IPS-15b (cell line): ENCODE measurements around the gene TBC1D2B.

Experiments
- H3K27me3 ChIP-seq: one replicate; pipeline ENCODE4 v1.6.1; 2013; ENCODE audit warnings: low read length; ENCODE audit not compliant: control insufficient read depth, insufficient read depth
- H3K36me3 ChIP-seq: one replicate; pipeline ENCODE4 v1.6.1; 2013; ENCODE audit warnings: low read length; ENCODE audit not compliant: control insufficient read depth, insufficient read depth
- H3K4me1 ChIP-seq: one replicate; pipeline ENCODE4 v1.6.1; 2013; ENCODE audit warnings: mild to moderate bottlenecking, low read length; ENCODE audit not compliant: control insufficient read depth, insufficient read depth
- H3K4me3 ChIP-seq: one replicate; pipeline ENCODE4 v1.5.1; 2013; ENCODE audit warnings: low read depth, low read length
- H3K9ac ChIP-seq: one replicate; pipeline ENCODE4 v1.6.1; 2013; ENCODE audit warnings: low read depth, mild to moderate bottlenecking, low read length
- H3K9me3 ChIP-seq: one replicate; pipeline ENCODE4 v1.6.1; 2013; ENCODE audit warnings: mild to moderate bottlenecking, low read length; ENCODE audit not compliant: control insufficient read depth, insufficient read depth

The TBC1D2B gene

DNA sequence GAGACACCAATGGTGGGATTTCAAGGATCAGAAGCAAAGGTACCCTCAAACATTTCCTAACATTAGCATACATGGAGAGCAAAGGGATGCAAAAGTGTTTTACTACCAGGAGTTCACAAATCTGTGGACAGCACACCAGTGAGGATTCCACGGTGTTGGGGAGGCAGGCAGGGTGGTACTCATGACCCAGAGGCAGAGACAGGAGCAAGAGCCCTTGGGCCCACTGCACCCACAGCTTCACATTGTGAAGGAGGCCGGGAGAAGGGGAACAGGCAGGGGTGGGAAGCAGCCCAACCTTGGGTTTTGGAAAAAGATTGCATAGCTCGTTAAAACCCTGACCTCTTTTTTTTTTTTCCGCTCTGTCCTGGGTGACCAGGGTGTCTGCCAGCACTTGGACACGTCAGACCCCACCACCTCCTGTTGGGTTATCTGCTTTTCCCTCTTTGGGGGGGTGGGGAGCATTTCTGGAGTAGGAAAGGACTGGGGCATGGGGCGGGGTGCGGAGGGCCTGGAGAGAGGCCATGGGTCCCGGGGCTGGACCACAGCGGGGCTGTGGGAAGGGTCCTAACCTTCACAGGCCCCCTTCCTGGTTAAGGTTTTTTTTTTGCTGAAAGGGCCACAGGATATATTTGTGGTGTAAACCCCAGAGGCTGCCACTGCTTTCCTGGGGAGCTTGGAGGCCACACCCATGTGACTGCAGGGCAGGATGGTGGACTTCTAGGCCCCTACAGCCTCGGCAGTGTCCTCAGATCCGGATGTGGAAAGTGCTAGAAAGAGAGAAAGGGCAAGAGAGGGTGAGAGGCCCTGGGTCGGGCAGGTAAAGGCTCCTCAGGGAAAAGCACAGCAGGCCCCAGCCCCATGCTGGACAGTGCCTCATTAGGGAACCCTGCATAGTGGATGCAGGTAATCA lies 27.3 kb upstream of the TBC1D2B start:
- H3K36me3 ChIP-seq: peaks cover 14% of the 10 kb centered on the region
- H3K27me3 ChIP-seq: no peaks in the 10 kb centered on the region
- no peaks in the 10 kb centered on the region for H3K9me3 ChIP-seq
- no peaks in the 10 kb centered on the region for H3K4me1 ChIP-seq
- H3K9ac ChIP-seq: no peak overlapping the region
- no peak overlapping the region for H3K4me3 ChIP-seq

DNA sequence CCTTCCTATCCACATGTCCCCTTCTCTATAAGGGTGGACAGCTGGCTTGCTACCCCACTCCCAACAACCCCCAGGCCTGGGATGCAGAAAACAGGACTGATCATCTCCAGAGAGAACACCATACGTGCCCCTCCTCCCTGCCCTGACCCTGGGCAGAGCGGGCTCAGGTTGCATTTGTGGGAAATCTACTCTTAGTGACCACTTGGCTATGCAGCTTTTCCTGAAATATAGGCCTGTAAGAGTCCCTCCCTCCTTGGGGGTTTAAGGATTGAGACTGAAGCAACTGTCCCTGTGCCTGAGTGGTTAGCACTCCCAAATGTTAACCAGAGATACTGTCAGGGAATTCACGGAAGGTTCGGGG lies 26.6 kb upstream of the TBC1D2B start:
- peaks cover 14% of the 10 kb centered on the region for H3K36me3 ChIP-seq
- H3K4me3 ChIP-seq: no peak overlapping the region
- H3K9ac ChIP-seq: no peak overlapping the region
- H3K9me3 ChIP-seq: no peaks in the 10 kb centered on the region
- no peaks in the 10 kb centered on the region for H3K4me1 ChIP-seq
- no peaks in the 10 kb centered on the region for H3K27me3 ChIP-seq

GRCh38 chr15:78103406-78104118 lies 26.1 kb upstream of the TBC1D2B start:
- no peak overlapping the region for H3K9ac ChIP-seq
- H3K36me3 ChIP-seq: peaks cover 14% of the 10 kb centered on the region
- no peaks in the 10 kb centered on the region for H3K4me1 ChIP-seq
- H3K4me3 ChIP-seq: no peak overlapping the region
- H3K27me3 ChIP-seq: no peaks in the 10 kb centered on the region
- no peaks in the 10 kb centered on the region for H3K9me3 ChIP-seq

GRCh38 chr15:78102741-78103140 lies 25.2 kb upstream of the TBC1D2B start:
- Histone ChIP-seq H3K9ac (no peak overlapping the region), H3K4me1 (no peaks in the 10 kb centered on the region), H3K27me3 (no peaks in the 10 kb centered on the region), H3K4me3 (no peak overlapping the region), H3K36me3 (peaks cover 14% of the 10 kb centered on the region), H3K9me3 (no peaks in the 10 kb centered on the region)

- H3K9me3 ChIP-seq: no peaks in the 10 kb centered on the region
- no peaks in the 10 kb centered on the region for H3K4me1 ChIP-seq
- no peak overlapping the region for H3K9ac ChIP-seq
- H3K27me3 ChIP-seq: no peaks in the 10 kb centered on the region
- H3K36me3 ChIP-seq: peaks cover 11% of the 10 kb centered on the region
- no peak overlapping the region for H3K4me3 ChIP-seq
These were observed 24.7 kb upstream of the TBC1D2B start for GRCh38 chr15:78102211-78102610.

- H3K27me3 ChIP-seq: no peaks in the 10 kb centered on the region
- H3K9me3 ChIP-seq: no peaks in the 10 kb centered on the region
- no peak overlapping the region for H3K4me3 ChIP-seq
- H3K36me3 ChIP-seq: peaks cover 10% of the 10 kb centered on the region
- H3K4me1 ChIP-seq: no peaks in the 10 kb centered on the region
- H3K9ac ChIP-seq: no peak overlapping the region
These were observed 24.1 kb upstream of the TBC1D2B start for GRCh38 chr15:78101423-78102105.

DNA sequence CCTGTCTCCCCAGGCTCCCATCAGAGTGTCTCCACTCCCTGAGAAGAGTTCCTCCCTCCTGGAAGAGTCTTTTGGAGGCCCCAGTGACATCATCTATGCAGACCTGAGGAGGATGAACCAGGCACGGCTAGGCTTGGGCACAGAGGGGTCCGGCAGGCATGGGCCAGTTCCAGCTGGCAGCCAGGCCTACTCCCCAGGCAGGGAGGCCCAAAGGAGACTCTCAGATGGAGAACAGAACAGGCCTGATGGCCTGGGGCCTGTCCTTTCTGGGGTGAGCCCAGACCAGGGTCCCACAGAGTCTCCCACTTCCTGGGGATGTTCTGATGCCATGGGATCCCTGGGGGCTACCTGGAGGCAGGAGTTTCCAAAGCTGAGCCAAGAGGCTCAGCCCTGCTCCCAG lies 23.4 kb upstream of the TBC1D2B start:
- Histone ChIP-seq H3K27me3 (no peaks in the 10 kb centered on the region), H3K9me3 (no peaks in the 10 kb centered on the region), H3K4me3 (no peak overlapping the region), H3K4me1 (no peaks in the 10 kb centered on the region), H3K9ac (no peak overlapping the region), H3K36me3 (peaks cover 10% of the 10 kb centered on the region)

DNA sequence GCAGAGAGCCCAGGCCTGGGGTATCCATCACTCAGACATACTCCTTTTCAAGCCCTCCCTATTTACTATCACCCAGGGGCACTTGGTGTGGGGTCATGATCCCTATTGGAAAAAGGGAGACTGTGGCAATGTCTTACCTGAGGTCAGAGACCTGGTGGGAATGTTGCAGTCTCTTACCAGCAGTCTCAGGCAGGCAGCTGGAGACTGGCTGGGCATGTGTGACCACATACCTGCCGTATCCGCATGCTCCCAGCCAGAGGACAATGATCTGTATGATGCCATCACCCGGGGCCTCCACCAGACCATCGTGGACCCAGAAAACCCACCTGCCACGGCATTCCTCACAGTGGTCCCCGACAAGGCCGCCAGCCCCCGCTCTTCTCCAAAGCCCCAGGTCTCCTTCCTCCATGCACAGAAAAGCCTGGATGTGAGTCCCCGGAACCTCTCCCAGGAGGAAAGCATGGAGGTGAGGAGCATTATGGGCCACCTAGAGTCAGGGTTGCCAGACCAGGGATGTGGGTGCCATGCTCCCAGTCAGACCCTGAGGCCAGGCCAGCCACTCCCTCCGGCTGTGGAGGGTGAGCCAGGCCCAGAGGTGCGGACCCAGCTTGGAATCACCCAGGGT lies 20.7 kb upstream of the TBC1D2B start:
- Histone ChIP-seq H3K4me3 (no peak overlapping the region), H3K4me1 (no peaks in the 10 kb centered on the region), H3K27me3 (no peaks in the 10 kb centered on the region), H3K9ac (no peak overlapping the region), H3K36me3 (no peaks in the 10 kb centered on the region), H3K9me3 (no peaks in the 10 kb centered on the region)

- H3K4me3 ChIP-seq: no peak overlapping the region
- H3K36me3 ChIP-seq: no peaks in the 10 kb centered on the region
- no peaks in the 10 kb centered on the region for H3K4me1 ChIP-seq
- H3K9ac ChIP-seq: no peak overlapping the region
- H3K27me3 ChIP-seq: no peaks in the 10 kb centered on the region
- no peaks in the 10 kb centered on the region for H3K9me3 ChIP-seq
These were observed 20.2 kb upstream of the TBC1D2B start for GRCh38 chr15:78097667-78098066.

GRCh38 chr15:78093242-78094020 lies 15.9 kb upstream of the TBC1D2B start:
- no peaks in the 10 kb centered on the region for H3K27me3 ChIP-seq
- no peak overlapping the region for H3K9ac ChIP-seq
- H3K36me3 ChIP-seq: no peaks in the 10 kb centered on the region
- no peaks in the 10 kb centered on the region for H3K4me1 ChIP-seq
- no peak overlapping the region for H3K4me3 ChIP-seq
- H3K9me3 ChIP-seq: no peaks in the 10 kb centered on the region
